GM21381 (cell line): Measurements from ENCODE around the gene MCM9.
"Not testable (repeated sequence)": the region's sequence is repeated elsewhere in the genome, so short reads cannot be mapped to it uniquely, and the experiment has no call there.

Experiments used
- ATAC-seq: cut with Tn5 transposase; IDR thresholded peaks from one replicate; pipeline ENCODE4 v1.9.1; 2021; ENCODE audit warnings: mild to moderate bottlenecking, moderate library complexity; ENCODE audit not compliant: unreplicated experiment

Gene MCM9

GRCh38 chr6:118869350-118869749 is 65.6 kb downstream of the MCM9 start:
- no peak for ATAC-seq

DNA sequence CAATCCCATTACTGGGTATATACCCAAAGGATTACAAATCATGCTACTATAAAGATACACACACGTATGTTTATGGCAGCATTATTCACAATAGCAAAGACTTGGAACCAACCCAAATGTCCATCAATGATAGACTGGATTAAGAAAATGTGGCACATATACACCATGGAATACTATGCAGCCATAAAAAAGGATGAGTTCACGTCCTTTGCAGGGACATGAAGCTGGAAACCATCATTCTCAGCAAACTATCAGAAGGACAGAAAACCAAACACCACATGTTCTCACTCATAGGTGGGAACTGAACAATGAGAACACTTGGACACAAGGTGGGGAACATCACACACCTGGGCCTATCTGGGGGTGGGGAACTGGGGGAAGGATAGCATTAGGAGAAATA is 66.1 kb downstream of the MCM9 start:
- ATAC-seq = not testable (repeated sequence)

DNA sequence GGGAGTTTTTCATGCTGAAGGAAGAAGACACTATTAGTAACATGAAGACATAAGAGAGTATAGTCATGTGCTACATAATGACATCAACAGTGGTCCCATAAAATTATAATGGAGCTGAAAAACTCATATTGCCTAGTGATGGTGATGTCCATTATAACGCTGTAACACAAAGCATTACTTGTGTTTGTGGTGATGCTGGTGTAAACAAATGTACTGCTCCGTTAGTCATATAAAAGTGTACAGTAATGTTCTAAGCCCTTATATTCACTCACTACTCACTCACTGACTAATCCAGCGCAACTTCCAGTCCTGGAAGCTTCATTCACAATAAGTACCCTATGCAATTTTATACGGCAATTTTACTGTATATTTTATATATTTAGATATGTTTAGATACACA is 67.8 kb downstream of the MCM9 start:
- no peak for ATAC-seq

DNA sequence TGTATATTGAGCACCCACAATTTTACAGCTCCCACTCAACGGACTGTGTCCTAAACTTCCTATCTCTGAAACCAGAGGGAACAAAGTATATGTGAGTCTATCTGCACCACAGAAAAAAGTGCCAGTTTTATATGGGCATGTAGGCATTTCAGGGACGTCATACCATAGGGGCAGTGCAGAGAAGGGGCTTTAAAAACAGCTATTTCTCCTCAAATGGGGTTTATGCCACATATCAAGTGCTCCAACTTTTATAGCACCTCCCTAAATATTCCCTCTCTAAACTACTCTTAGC is 69.9 kb downstream of the MCM9 start:
- ATAC-seq = no peak

DNA sequence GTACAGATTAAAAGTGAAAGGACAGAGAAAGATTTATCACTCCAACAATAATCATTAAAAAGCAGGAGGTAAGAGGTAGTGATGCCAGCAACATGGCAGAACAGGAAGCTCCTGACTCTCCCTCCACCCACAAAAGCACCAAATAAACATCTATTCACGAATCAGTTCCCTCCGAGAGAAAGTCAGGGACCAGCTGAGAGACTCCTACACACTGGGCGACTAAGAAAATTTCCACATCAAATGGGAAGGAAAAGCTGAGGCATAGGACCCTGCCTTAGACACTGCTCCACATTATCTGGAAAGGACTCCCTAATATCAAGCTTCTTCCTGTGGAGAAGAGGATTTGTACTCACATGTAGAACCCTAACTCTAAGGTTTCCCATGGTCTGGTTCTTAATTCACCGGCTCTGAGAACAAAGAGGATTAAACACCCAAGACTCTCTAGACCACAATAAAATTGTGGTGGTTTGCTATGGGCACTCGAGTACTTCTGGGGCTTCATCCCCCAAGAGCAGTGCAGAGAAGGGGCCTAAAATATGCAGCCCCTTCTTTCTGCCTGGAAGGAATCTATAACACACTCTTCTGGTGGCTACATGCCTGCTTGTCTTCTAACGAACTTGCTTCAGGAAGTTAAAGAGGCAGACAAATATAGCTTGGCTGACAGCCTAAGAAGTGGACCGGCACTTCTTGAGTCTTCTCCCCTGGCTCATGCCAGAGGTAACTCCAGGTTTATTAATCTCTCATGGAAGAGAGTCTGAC is 70.4 kb downstream of the MCM9 start:
- no peak for ATAC-seq

DNA sequence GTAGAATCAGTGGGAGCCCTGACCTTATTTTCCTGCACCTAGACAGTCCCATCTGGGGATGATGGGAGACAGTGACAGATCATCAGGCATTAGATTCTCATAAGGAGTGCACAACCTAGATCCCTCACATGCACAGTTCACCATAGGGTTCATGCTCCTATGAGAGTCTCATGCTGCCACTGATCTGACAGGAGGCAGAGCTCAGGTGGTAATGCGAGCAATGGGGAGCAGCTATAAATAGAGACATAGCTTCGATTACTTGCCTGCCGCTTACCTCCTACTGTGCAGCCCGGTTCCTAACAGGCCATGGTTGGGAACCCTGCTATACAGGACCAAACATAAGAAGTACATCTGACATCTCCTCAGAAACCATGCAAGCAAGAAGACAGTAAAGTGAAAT is 72.5 kb downstream of the MCM9 start:
- ATAC-seq = no peak

DNA sequence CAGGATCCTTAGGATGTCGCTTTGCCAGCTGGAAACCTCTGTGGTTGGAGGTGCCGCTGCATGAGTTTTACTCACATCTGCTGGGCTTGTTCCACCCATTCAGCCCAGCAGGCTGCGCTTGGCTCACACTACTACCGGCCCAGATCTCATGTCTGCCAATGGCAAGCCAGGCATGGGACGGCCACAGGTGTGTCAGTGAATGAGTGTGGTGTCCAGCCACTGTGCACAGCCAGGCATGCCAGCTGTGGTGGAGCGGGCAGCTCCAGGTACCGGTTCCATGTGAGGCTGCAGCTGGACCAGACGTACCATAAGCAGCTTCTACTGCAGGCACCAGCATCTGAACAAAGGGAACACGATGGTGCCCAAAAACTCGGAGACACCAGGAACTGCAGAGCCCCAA is 74.1 kb downstream of the MCM9 start:
- ATAC-seq = no peak

DNA sequence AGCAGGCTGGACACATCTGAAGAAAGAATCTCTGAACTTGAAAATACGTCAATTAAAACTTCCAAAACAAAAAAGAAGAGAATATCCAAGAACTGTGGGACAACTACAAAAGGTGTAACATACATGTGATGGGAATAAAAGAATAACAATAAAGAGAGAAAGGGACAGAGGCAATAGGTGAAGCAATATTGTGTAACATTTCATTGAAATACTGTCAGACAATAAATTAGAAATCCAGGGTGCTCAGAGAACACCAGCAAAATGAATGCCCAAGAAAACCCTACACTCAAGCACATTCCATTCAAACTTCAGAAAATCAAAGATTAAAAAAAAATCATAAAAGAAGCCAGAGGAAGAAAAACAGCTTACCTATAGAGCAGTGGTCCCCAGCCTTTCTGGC is 74.6 kb downstream of the MCM9 start:
- ATAC-seq = no peak

GRCh38 chr6:118859517-118860064 is 75.4 kb downstream of the MCM9 start:
- no peak for ATAC-seq

- no peak for ATAC-seq
These were observed 78.7 kb downstream of the MCM9 start for GRCh38 chr6:118856301-118856700.

GRCh38 chr6:118853408-118853807 is 81.6 kb downstream of the MCM9 start:
- no peak for ATAC-seq

GRCh38 chr6:118844915-118845314 is 90.0 kb downstream of the MCM9 start:
- ATAC-seq = peak; percentile 44

GRCh38 chr6:118843685-118844390 is 91.1 kb downstream of the MCM9 start:
- ATAC-seq = peak; percentile 87

- no peak for ATAC-seq
These were observed 104.3 kb downstream of the MCM9 start for GRCh38 chr6:118830691-118831090.

- no peak for ATAC-seq
These were observed 105.0 kb downstream of the MCM9 start for GRCh38 chr6:118829817-118830478.

GRCh38 chr6:118826096-118826495 is 108.9 kb downstream of the MCM9 start:
- ATAC-seq = no peak

GRCh38 chr6:118825661-118826060 is 109.3 kb downstream of the MCM9 start:
- ATAC-seq = no peak

- no peak for ATAC-seq
These were observed 119.5 kb downstream of the MCM9 start for GRCh38 chr6:118815495-118815894.

DNA sequence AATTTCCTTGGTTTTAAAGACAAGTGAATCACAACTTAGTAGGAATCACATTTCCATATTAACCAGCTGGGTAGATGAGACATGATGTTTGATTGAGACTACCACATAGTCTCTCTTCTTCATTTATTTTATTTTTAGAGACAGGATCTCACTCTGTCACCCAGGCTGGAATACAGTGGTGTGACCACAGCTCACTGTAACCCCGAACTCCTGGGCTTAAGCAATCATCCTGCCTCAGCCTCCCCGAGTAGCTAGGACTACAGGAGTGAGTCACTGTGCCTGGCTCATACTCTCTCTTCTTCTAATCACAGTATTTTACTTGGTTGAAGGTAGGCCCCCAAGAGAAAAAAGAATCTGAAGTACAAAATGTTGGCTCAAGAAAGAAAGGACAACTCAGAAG is 121.2 kb downstream of the MCM9 start:
- no peak for ATAC-seq

DNA sequence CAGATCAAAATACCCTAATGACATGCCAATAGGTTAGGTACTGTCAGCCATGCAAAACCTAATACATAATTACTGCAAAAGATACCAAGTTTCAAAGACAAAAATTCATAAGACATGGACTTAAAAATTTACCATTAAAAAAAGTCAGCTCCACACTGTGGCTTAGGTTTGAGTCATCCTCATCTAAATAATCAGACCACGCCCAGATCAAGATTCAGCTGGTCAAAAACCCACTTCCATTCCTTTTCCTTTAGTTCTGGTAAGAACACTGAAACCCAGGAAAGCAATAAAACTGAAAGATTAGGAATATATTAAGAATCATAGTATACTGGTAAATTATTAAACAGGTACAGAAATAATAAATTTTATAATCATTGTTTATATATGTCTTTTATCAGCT is 122.0 kb downstream of the MCM9 start:
- ATAC-seq = no peak

DNA sequence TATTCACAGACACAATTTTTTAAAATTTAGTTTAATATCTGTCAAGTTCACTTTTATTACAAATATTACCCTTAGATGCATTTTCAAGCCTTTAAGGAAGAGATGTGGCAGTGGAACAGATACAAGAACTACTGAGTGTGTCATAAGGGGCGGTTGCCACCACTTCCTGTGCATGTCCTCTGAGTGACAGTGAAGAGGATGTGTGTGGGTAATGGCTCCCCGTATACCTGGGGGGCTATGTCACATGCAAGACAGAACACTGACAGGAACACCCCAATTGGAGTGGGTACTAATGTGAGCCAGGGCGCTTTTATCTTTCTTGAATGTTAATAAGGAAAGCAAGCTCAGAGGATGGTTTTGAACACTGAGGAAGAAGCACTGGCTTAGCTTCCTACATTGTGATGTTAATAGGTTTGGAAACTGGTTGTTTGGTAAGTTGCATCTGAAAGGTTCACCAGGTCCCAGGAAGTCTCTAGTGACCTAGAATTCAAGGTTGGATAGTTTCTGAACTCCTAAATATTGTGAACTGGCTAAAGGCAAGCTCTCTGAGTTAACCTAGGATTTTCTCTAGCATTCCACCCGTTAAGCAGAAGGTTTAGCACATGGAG is 124.4 kb downstream of the MCM9 start:
- ATAC-seq = peak; percentile 87
